LNCaP clone FGC (cell line): ENCODE data around the gene ACSL1.
"Not testable (repeated sequence)": the region's sequence is repeated elsewhere in the genome, so short reads cannot be mapped to it uniquely, and the experiment has no call there.

Source experiments
- DNase-seq: peaks from one replicate; pipeline ENCODE4 v3.0.0-alpha.2; 2011; ENCODE audit warnings: low read depth
- H3K4me3 ChIP-seq: 2 replicates; pipeline ENCODE4 v1.5.1; 2011; ENCODE audit warnings: mild to moderate bottlenecking, low read depth, low read length, control low read depth
- TF ChIP-seq, protein P1 (sequence below): IDR thresholded peaks from 2 replicates; pipeline ENCODE4 v1.5.1; 2012; ENCODE audit warnings: mild to moderate bottlenecking; ENCODE audit not compliant: control insufficient read depth, insufficient read depth; ENCODE audit errors: extremely low read depth

ACSL1 gene

DNA sequence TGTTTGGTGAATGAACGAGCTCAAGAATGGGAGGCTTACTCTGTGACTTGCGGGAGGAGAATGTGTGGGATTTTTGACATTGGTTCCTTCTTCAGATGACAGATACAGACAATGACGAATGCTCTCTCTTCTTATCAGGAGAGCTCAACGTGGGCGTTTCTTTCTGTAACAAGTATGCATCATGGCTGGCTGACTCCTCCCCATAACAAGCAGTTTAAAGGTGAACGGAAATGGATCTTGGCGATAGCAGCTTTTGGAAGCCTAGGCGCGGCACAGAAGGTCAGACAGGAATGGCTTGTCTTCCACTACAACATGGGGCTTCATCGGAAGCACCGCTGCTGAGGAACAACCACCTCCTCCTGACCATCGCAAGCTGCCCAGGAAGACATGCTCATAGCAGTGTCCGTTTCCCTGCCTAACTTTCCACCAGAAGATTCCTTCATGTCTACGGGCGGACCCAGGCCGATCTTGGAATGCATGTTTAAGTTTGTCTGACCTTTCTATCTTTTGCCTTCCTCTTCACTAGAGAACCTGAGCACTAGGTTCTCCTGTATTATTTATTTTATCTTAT lies 18.3 kb upstream of the ACSL1 start:
- no peak overlapping the region for H3K4me3 ChIP-seq
- TF ChIP-seq, protein P1, sequence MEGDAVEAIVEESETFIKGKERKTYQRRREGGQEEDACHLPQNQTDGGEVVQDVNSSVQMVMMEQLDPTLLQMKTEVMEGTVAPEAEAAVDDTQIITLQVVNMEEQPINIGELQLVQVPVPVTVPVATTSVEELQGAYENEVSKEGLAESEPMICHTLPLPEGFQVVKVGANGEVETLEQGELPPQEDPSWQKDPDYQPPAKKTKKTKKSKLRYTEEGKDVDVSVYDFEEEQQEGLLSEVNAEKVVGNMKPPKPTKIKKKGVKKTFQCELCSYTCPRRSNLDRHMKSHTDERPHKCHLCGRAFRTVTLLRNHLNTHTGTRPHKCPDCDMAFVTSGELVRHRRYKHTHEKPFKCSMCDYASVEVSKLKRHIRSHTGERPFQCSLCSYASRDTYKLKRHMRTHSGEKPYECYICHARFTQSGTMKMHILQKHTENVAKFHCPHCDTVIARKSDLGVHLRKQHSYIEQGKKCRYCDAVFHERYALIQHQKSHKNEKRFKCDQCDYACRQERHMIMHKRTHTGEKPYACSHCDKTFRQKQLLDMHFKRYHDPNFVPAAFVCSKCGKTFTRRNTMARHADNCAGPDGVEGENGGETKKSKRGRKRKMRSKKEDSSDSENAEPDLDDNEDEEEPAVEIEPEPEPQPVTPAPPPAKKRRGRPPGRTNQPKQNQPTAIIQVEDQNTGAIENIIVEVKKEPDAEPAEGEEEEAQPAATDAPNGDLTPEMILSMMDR, result no peak
- DNase-seq, result no peak

DNA sequence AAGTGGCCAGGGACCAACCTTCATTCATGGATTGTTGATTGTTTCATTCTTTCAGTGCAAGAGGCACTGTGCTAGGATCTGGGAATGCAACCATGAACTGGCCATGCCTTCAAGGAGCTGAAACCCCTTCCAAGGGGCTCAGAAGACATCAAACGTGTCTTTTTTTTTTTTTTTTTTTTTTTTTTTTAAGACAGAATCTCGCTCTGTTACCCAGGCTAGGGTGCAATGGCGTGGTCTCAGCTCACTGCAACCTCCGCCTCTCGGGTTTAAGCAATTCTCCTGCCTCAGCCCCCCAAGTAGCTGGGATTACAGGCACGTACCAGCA lies 13.3 kb upstream of the ACSL1 start:
- not testable (repeated sequence) for H3K4me3 ChIP-seq, DNase-seq

DNA sequence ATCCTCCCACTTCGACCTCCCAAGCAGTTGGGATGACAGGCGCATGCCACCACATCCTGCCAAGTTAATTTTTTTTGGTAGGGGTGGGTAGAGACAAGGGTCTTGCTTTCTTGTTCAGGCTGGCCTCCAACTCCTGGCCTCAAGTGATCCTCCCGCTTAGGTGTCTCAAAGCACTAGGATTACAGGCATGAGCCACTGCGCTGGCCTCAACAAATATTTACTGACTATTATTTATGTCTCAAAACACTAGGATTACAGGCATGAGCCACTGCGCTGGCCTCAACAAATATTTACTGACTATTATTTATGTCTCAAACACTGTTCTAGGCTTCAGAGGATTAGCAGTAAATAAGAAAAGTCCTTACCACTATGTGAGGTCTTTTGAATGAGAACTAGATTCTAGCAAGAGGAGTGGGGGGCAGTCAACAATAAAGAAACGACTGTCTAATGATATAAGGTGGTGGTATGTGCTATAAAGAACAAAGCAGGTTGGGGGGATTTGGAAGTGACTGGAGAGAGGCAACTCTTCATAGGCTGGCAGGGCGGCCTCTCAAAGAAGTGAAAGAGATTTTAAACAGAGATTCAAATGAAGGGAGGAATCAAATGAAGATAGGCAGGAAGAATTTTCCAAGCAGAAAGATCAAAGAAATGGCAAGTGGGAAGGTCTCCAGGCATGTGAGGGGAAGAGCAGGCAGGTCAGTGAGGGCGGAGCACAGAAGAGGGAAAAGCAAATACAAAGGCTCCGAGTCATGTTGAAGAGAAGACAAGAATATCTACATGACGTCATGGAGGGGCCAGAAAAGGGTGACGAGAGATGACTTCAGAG lies 12.7 kb upstream of the ACSL1 start:
- peak overlapping the region; percentile 34; the same call in 1 of the 2 replicates for H3K4me3 ChIP-seq
- TF ChIP-seq, protein P1, result no peak
- DNase-seq, result peak; percentile 72

DNA sequence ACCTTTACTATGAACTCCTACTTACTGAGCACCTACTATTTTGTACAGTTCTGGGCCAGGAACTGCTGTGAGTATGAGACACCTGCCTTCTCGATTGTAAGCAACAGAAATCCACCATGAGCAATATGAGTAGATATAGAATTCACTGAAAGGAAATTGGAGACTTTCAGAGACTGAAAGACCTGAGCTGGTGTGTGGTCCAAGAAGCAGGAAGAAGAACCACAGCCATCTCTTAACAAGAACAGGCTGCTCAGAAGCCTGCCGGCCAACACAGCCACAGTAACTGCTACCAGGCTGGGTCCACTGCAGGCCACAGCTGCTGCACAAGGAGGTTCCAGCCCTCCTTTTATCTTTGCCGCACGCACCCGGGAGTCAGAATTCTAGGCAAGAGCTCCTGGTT lies 10.8 kb upstream of the ACSL1 start:
- TF ChIP-seq, protein P1, result no peak
- no peak overlapping the region for H3K4me3 ChIP-seq

DNA sequence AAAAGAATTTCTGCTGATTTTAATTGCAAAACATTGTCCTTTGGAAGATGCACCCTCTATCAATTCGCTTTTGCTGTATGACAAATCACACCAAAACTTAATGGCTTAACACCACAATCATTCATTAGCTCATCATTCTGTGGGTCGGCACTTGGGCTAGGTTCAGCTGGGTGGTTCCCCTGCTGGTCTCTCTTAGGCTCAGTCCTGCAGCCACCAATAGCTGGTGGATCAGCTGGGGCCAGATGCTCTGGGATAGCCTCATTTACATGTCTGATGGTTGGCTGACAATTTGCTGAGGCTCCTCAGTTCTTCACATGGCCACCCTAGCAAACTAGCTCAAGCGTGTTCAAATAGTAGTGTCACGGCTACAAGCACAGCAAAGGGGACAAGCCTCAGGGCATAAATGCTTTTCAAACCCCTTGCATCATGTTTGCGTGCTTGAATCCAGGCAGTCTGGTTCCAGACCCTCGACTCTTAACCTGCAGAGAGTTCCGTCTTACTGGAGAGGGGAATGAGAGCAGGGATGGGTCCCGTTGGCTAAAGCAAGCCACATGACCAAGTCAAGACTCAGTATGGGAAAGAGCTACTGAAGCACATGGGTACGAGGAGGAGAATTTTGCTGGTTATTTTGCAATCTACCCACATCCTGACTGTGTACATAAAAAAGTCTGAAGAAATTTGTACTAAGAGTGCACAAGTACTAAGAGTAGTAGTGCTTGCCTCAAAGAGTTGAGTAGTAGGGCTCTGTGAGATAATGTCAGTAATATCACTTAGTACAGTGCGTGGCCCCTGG lies 7.5 kb upstream of the ACSL1 start:
- TF ChIP-seq, protein P1, result no peak

More for the DNA sequence above, 10.8 kb upstream of the ACSL1 start:
- no peak for DNase-seq

DNA sequence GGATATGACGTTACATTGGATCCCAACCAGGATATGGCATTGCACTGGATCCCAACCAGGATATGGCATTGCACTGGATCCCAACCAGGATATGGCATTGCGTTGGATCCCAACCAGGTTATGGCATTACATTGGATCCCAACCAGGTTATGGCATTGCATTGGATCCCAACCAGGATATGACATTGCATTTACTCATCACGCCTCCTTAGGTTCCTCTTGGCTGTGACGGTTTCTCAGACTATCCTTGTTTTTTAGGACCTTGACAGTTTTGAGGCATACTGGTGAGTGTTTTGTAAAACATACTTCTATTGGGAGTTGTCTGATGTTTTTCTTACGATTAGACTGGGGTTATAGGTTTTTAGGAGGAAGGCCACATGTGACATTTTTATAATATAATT lies 5.4 kb upstream of the ACSL1 start:
- TF ChIP-seq, protein P1, result no peak
- DNase-seq, result no peak
- no peak overlapping the region for H3K4me3 ChIP-seq

More for the DNA sequence above, 7.5 kb upstream of the ACSL1 start:
- DNase-seq, result no peak
- H3K4me3 ChIP-seq, result no peak overlapping the region

DNA sequence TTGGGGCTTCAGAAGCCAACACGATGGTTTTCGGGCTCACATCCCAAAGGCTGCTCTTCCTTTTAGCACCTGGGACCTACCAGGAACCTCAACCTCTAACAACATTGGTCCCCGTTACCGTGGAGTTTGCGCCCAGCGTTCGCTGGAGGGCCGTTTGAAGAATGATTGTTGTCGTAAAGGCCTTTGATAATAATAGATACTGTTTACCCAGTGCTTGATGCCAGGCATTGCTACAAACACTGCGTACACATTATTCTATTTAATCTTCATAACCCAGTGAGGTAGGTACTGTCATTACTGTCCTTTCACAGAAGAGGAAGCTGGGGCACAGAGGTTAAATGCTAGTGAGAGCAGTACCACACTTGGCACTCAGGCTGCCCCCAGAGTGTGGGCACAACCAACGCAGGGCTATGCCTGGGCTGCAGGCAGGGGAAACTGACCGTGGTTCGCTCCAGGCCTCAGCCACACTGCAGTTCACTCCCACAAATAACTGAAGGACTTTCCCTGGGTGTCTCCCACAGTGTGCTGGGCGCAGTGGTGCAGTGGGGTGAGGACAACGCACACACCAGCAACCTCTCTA lies 1.0 kb upstream of the ACSL1 start:
- DNase-seq, result no peak
- peak overlapping the region; percentile 73 for H3K4me3 ChIP-seq
- TF ChIP-seq, protein P1, result no peak
